H1 (cell line): Measurements from ENCODE around the gene SNAP25. TPM values are rescaled to one million over a fixed set of nuclear protein-coding genes. Genes with fewer than 3 reads are reported as not detected.

Experiments used
- BACH1 ChIP-seq: IDR thresholded peaks from 2 replicates; pipeline ENCODE4 v1.6.1; 2012; ENCODE audit warnings: low read length, improper control_type of control experiment
- BCL11A ChIP-seq, 2 experiments: IDR thresholded peaks; one replicate each; pipeline ENCODE4 v1.6.1; 2011; ENCODE audit warnings: low read depth in 2 of 2, low read length in 2 of 2, mild to moderate bottlenecking in 2 of 2
- CBX5 ChIP-seq: fragments of 300-800, 300-1000 bp; sonication (generic); IDR thresholded peaks from 2 replicates; pipeline ENCODE4 v1.7.1; 2016; ENCODE audit warnings: antibody characterized with exemption, low read length, low read depth
- CREB1 ChIP-seq: IDR thresholded peaks from 2 replicates; pipeline ENCODE4 v1.6.1; 2012; ENCODE audit warnings: inconsistent platforms
- PHF8 ChIP-seq: fragments of 200-600 bp; sonication (generic); conservative IDR thresholded peaks from 2 replicates; pipeline ENCODE4 v1.7.1; 2012; ENCODE audit warnings: low read depth, mild to moderate bottlenecking, inconsistent platforms, low read length, moderate library complexity
- POLR2A ChIP-seq, 2 experiments: IDR thresholded peaks; 1 replicate in 1 of 2; 2 replicates in 1 of 2; pipeline ENCODE4 v1.6.1; 2011; ENCODE audit warnings: low read depth in 2 of 2, low read length in 2 of 2, mild to moderate bottlenecking in 2 of 2; ENCODE audit errors: control extremely low read depth in 1 of 2
- RNF2 ChIP-seq: fragments of 200-900, 300-1000 bp; sonication (generic); IDR thresholded peaks from 2 replicates; pipeline ENCODE4 v1.7.1; 2016; ENCODE audit warnings: borderline replicate concordance, low read depth, mild to moderate bottlenecking, antibody characterized with exemption, low read length; ENCODE audit not compliant: poor library complexity, severe bottlenecking; ENCODE audit errors: missing control alignments
- SAP30 ChIP-seq: fragments of 300-600 bp; sonication (generic); IDR thresholded peaks from 2 replicates; pipeline ENCODE4 v1.7.1; 2012; ENCODE audit warnings: low read length, moderate library complexity, mild to moderate bottlenecking, inconsistent platforms; ENCODE audit not compliant: insufficient read depth, insufficient replicate concordance
- polyA plus RNA-seq, 7 experiments: library from polyadenylated mRNA; depleted of rRNA in 3 of 7; stranded (reverse) in 5 of 7; unstranded in 2 of 7; fragments of >200 nt in 5 of 7; fragments of 200-250 nt in 2 of 7; gene quantifications; 1 replicate in 5 of 7; 2 replicates in 1 of 7; 4 replicates in 1 of 7; pipeline versions ENCODE4 v1.2.1 to v1.2.3, GENCODE V29; 2011 to 2013; ENCODE audit warnings: missing spikeins in 2 of 7, mixed read lengths in 2 of 7
- total RNA-seq: library from RNA; stranded (reverse); fragmentation: NEBNext Ultra II Directional; extraction: Animal tissue kit (Norgen Biotek cat#: 25700); gene quantifications from 2 replicates; pipeline ENCODE4 v1.2.1, GENCODE V29; 2021

SNAP25 gene
- total and polyA plus RNA-seq, 2 of the 8 experiments (the other 6 are each of a cell fraction or from before 2014, with no cell fraction given), result 0.51 to 0.52 TPM

GRCh38 chr20:10217721-10218410 lies 764 bp upstream of the SNAP25 start (continued):
- TF ChIP-seq RNF2, result peak; percentile 37
- peak in 1 of 2 experiments; percentile 45; a peak in 2 of 3 replicates for TF ChIP-seq POLR2A (IDR thresholded peaks at IDR 0.05; ENCODE audit: control extremely low read depth in 1 of 2, low read depth in 2 of 2, low read length in 2 of 2)
- TF ChIP-seq PHF8, result peak; percentile 51; the same call in 1 of the 2 replicates
- no peak for TF ChIP-seq SAP30
- TF ChIP-seq BCL11A (IDR thresholded peaks at IDR 0.05; ENCODE audit: low read depth in 2 of 2, low read length in 2 of 2), result no peak
- no peak for TF ChIP-seq CBX5
- TF ChIP-seq BACH1, result peak; percentile 39; the same call in 1 of the 2 replicates
- TF ChIP-seq CREB1, result peak; percentile 82
- TF ChIP-seq, all 59 proteins: peak for 13
